Body of pancreas (tissue), 4 donors: ENCODE results near the gene ANO2.

Experiments used
- CTCF ChIP-seq, 7 experiments: fragments of 450-650 bp in 4 of 7; fragments of 200-600 bp in 3 of 7; sonication (generic) in 3 of 7; IDR thresholded peaks; one replicate each; pipeline ENCODE4 v1.5.1; 2016 to 2019; ENCODE audit warnings: antibody characterized with exemption in 7 of 7
- POLR2A ChIP-seq, 3 donors: fragments of 450-650 bp; IDR thresholded peaks; one replicate each; pipeline ENCODE4 v1.6.1; 2016; ENCODE audit warnings: antibody characterized with exemption in 3 of 3, mild to moderate bottlenecking in 2 of 3

GRCh38 chr12:5909560-5909959, 35.5 kb downstream of the ANO2 start:
- TF ChIP-seq CTCF (IDR thresholded peaks at IDR 0.05) (no peak), POLR2A (IDR thresholded peaks at IDR 0.05) (no peak)
